Keratinocyte (primary cell): ENCODE measurements around the gene PCDH9. TPM values are rescaled to one million over a fixed set of nuclear protein-coding genes. Genes with fewer than 3 reads are reported as not detected.

Experiments
- DNase-seq: peaks from one replicate; pipeline ENCODE4 v3.0.0-alpha.2; 2011; ENCODE audit warnings: low read depth, missing footprints, low spot score
- FAIRE-seq: peaks from 2 replicates; lab custom pipeline; 2011; peaks lifted over from hg19 to GRCh38; lab: Jason Lieb, UNC
- H2AFZ ChIP-seq: 2 replicates; pipeline ENCODE4 v1.6.0; 2012; ENCODE audit warnings: low read length, control low read depth, inconsistent platforms; ENCODE audit not compliant: control insufficient read depth
- H3K27ac ChIP-seq: 2 replicates; pipeline ENCODE4 v1.5.1; 2011; ENCODE audit warnings: low read length; ENCODE audit not compliant: control insufficient read depth, insufficient read depth
- H3K27me3 ChIP-seq: 3 replicates; pipeline ENCODE4 v1.6.0; 2011; ENCODE audit warnings: low read length; ENCODE audit not compliant: control insufficient read depth, insufficient read depth; ENCODE audit errors: extremely low read depth
- H3K36me3 ChIP-seq, 2 experiments: 2 replicates in 1 of 2; 3 replicates in 1 of 2; pipeline ENCODE4 v1.5.1; 2011; ENCODE audit warnings: low read length in 2 of 2, mild to moderate bottlenecking in 1 of 2; ENCODE audit not compliant: control insufficient read depth in 2 of 2, insufficient read depth in 2 of 2; ENCODE audit errors: extremely low read depth in 1 of 2
- H3K4me1 ChIP-seq: 3 replicates; pipeline ENCODE4 v1.5.1; 2011; ENCODE audit warnings: low read length; ENCODE audit not compliant: control insufficient read depth, insufficient read depth; ENCODE audit errors: extremely low read depth
- H3K4me2 ChIP-seq: 3 replicates; pipeline ENCODE4 v1.6.0; 2011; ENCODE audit warnings: low read depth, low read length; ENCODE audit not compliant: control insufficient read depth, insufficient read depth; ENCODE audit errors: extremely low read depth
- H3K4me3 ChIP-seq, 3 experiments: fragments of 200-600 bp in 1 of 3; sonication (generic) in 1 of 3; 2 replicates in 2 of 3; 3 replicates in 1 of 3; pipeline ENCODE4 v1.5.1; 2011 to 2016; ENCODE audit warnings: low read length in 3 of 3, mild to moderate bottlenecking in 3 of 3, control low read depth in 2 of 3, inconsistent platforms in 1 of 3, low read depth in 1 of 3, mixed read lengths in 1 of 3, mixed run types in 1 of 3, moderate library complexity in 1 of 3; ENCODE audit not compliant: control insufficient read depth in 2 of 3, insufficient read depth in 2 of 3; ENCODE audit errors: extremely low read depth in 1 of 3
- H3K79me2 ChIP-seq: 2 replicates; pipeline ENCODE4 v1.6.0; 2012; ENCODE audit warnings: low read length; ENCODE audit not compliant: control insufficient read depth, insufficient read depth
- H3K9ac ChIP-seq: 3 replicates; pipeline ENCODE4 v1.6.0; 2011; ENCODE audit warnings: low read length; ENCODE audit not compliant: control insufficient read depth, insufficient read depth; ENCODE audit errors: extremely low read depth
- H3K9me1 ChIP-seq: 3 replicates; pipeline ENCODE4 v1.6.0; 2011; ENCODE audit warnings: low read length; ENCODE audit not compliant: control insufficient read depth, insufficient read depth; ENCODE audit errors: extremely low read depth
- H3K9me3 ChIP-seq: 2 replicates; pipeline ENCODE4 v1.5.1; 2012; ENCODE audit warnings: low read depth, low read length; ENCODE audit not compliant: control insufficient read depth
- H4K20me1 ChIP-seq: 3 replicates; pipeline ENCODE4 v1.6.0; 2011; ENCODE audit warnings: low read length; ENCODE audit not compliant: control insufficient read depth, insufficient read depth; ENCODE audit errors: extremely low read depth
- CTCF ChIP-seq, 3 experiments: IDR thresholded peaks in 1 of 3; conservative IDR thresholded peaks in 1 of 3; optimal IDR thresholded peaks in 1 of 3; 2 replicates in 2 of 3; 3 replicates in 1 of 3; pipeline versions ENCODE3 to v1.5.1; 2011; ENCODE audit warnings: low read length in 3 of 3, mild to moderate bottlenecking in 3 of 3, moderate library complexity in 2 of 3, control low read depth in 1 of 3, inconsistent platforms in 1 of 3; ENCODE audit not compliant: insufficient read depth in 2 of 3; ENCODE audit errors: extremely low read depth in 1 of 3
- EZH2 ChIP-seq: IDR thresholded peaks from one replicate; pipeline ENCODE4 v1.6.1; 2012; ENCODE audit warnings: inconsistent platforms, mild to moderate bottlenecking, low read length, moderate library complexity
- dilution Hi-C: fragments of 300-500 bp; cut with MboI; formaldehyde crosslinking; loops from one replicate; pipeline ENCODE4 v1.7.0; 2020; ENCODE audit warnings: low sequenced_read_pairs; ENCODE audit not compliant: extremely low pct_ligation_motif_present
- polyA plus RNA-seq, 5 experiments: library from polyadenylated mRNA; depleted of rRNA in 3 of 5; stranded (reverse) in 3 of 5; stranded (forward) in 1 of 5; unstranded in 1 of 5; fragments of >200 nt; gene quantifications; 1 replicate in 1 of 5; 2 replicates in 3 of 5; 3 replicates in 1 of 5; pipeline versions ENCODE4 v1.2.1 to v1.2.3, GENCODE V29; 2011 to 2012; ENCODE audit warnings: missing spikeins in 2 of 5, low read depth in 1 of 5, low replicate concordance in 1 of 5

PCDH9 gene
- polyA plus RNA-seq, 1 donor (not counting 4 experiments of a cell fraction or from before 2014, with no cell fraction given) = 0.21 TPM

- dilution Hi-C loops = no loop called here
- H3K4me2 ChIP-seq = no peak overlapping the region
- H3K27ac ChIP-seq = no peak overlapping the region
- H3K36me3 ChIP-seq = no peaks in the 10 kb centered on the region
- H3K9me1 ChIP-seq = no peaks in the 10 kb centered on the region
- TF ChIP-seq EZH2 = no peak
- no peak for TF ChIP-seq CTCF (optimal IDR thresholded peaks at IDR 0.05 in 1 of 3, IDR thresholded peaks at IDR 0.05 in 1 of 3, conservative IDR thresholded peaks at IDR 0.05 in 1 of 3; ENCODE audit: extremely low read depth in 1 of 3, insufficient read depth in 2 of 3, low read length in 3 of 3)
- H3K9me3 ChIP-seq = no peaks in the 10 kb centered on the region
- H3K79me2 ChIP-seq = no peaks in the 10 kb centered on the region
- H3K4me1 ChIP-seq = no peaks in the 10 kb centered on the region
- H4K20me1 ChIP-seq = no peaks in the 10 kb centered on the region
- FAIRE-seq (no peak), DNase-seq (no peak)
- no peak overlapping the region for H2AFZ ChIP-seq
- no peak overlapping the region for H3K4me3 ChIP-seq
- no peak overlapping the region for H3K9ac ChIP-seq
- H3K27me3 ChIP-seq = no peaks in the 10 kb centered on the region
Observed at GRCh38 chr13:66911411-66911939, 318.7 kb downstream of the PCDH9 start.

- FAIRE-seq = no peak
- no peaks in the 10 kb centered on the region for H3K9me1 ChIP-seq
- H3K79me2 ChIP-seq = no peaks in the 10 kb centered on the region
- no peaks in the 10 kb centered on the region for H3K36me3 ChIP-seq
- TF ChIP-seq CTCF (optimal IDR thresholded peaks at IDR 0.05 in 1 of 3, IDR thresholded peaks at IDR 0.05 in 1 of 3, conservative IDR thresholded peaks at IDR 0.05 in 1 of 3; ENCODE audit: extremely low read depth in 1 of 3, insufficient read depth in 2 of 3, low read length in 3 of 3) (no peak), EZH2 (no peak)
- no peak for DNase-seq
- no peak overlapping the region for H3K27ac ChIP-seq
- H3K4me2 ChIP-seq = no peak overlapping the region
- no peaks in the 10 kb centered on the region for H3K4me1 ChIP-seq
- H2AFZ ChIP-seq = no peak overlapping the region
- H3K9me3 ChIP-seq = no peaks in the 10 kb centered on the region
- no peaks in the 10 kb centered on the region for H4K20me1 ChIP-seq
- H3K27me3 ChIP-seq = no peaks in the 10 kb centered on the region
- dilution Hi-C loops = no loop called here
- no peak overlapping the region for H3K9ac ChIP-seq
- H3K4me3 ChIP-seq = no peak overlapping the region
Observed at GRCh38 chr13:66899955-66900354, 330.2 kb downstream of the PCDH9 start.
